Measurements from ENCODE around the gene ATP9A. TPM values are rescaled to one million over a fixed set of nuclear protein-coding genes. Genes with fewer than 3 reads are reported as not detected.

The ATP9A gene
- total and polyA plus RNA-seq, 2 of the 8 experiments (the other 6 are each of a cell fraction or from before 2014, with no cell fraction given): 5.0 to 6.4 TPM

GRCh38 chr20:51810155-51811041 lies 42.2 kb upstream of the ATP9A start (continued):
- TF ChIP-seq CHD7 (IDR thresholded peaks at IDR 0.05; ENCODE audit: insufficient replicate concordance, low read length): no peak
- TF ChIP-seq RAD21 (IDR thresholded peaks at IDR 0.05 in 1 of 2, conservative IDR thresholded peaks at IDR 0.05 in 1 of 2; ENCODE audit: low read depth in 2 of 2, low read length in 2 of 2): peak in 1 of 2 experiments; percentile 27; a peak in 2 of 4 replicates
- no peak for TF ChIP-seq SIX5 (IDR thresholded peaks at IDR 0.05; ENCODE audit: low read depth, low read length)
- no peak for TF ChIP-seq RFX5 (IDR thresholded peaks at IDR 0.05; ENCODE audit: borderline replicate concordance, low read depth, low read length)
- TF ChIP-seq SAP30 (IDR thresholded peaks at IDR 0.05; ENCODE audit: insufficient read depth, insufficient replicate concordance, low read length): no peak

All from H1 (cell line).